SU-DHL-6 (cell line): Measurements from ENCODE around the gene RNF103.

Experiments used
- CTCF ChIP-seq: fragments of 200-600 bp; sonication (generic); IDR thresholded peaks from one replicate; pipeline ENCODE4 v1.5.1; 2017; ENCODE audit warnings: antibody characterized with exemption, mild to moderate bottlenecking, low read length, moderate library complexity; ENCODE audit not compliant: insufficient read depth, poor library complexity, severe bottlenecking
- EZH2phosphoT487 ChIP-seq: fragments of 200-600 bp; sonication (generic), shearing (Covaris generic); conservative IDR thresholded peaks from 2 replicates; pipeline ENCODE4 v1.6.1; 2018; ENCODE audit warnings: mild to moderate bottlenecking, antibody characterized with exemption, low read length, moderate library complexity, mixed read lengths

GRCh38 chr2:86563650-86564061, 60.0 kb downstream of the RNF103 start:
- TF ChIP-seq CTCF (no peak), EZH2phosphoT487 (no peak)
